Fibroblast of mammary gland (primary cell): ENCODE data around the gene MTMR11.
A peak's percentile ranks its signal among the peaks of the same experiment; 100 is the strongest.
"Not testable (repeated sequence)": the region's sequence is repeated elsewhere in the genome, so short reads cannot be mapped to it uniquely, and the experiment has no call there.

Source experiments
- DNase-seq: peaks from one replicate; pipeline ENCODE4 v3.0.0-alpha.2; 2010; ENCODE audit warnings: low read depth
- H3K4me3 ChIP-seq: 2 replicates; pipeline ENCODE4 v1.5.1; 2011; ENCODE audit warnings: low read depth, mild to moderate bottlenecking, low read length, moderate library complexity; ENCODE audit not compliant: control insufficient read depth
- CTCF ChIP-seq: conservative IDR thresholded peaks from 2 replicates; pipeline ENCODE4 v1.5.1; 2011; ENCODE audit warnings: low read depth, low read length, inconsistent platforms; ENCODE audit not compliant: control insufficient read depth, insufficient read depth

The MTMR11 gene

GRCh38 chr1:149967646-149968045 is 31.0 kb upstream of the MTMR11 start:
- DNase-seq: no peak
- H3K4me3 ChIP-seq: no peak overlapping the region
- TF ChIP-seq CTCF: no peak

- H3K4me3 ChIP-seq: no peak overlapping the region
- no peak for TF ChIP-seq CTCF
- DNase-seq: no peak
These were observed 30.4 kb upstream of the MTMR11 start for GRCh38 chr1:149967041-149967440.

GRCh38 chr1:149966405-149966804 is 29.7 kb upstream of the MTMR11 start:
- DNase-seq: no peak
- no peak for TF ChIP-seq CTCF
- no peak overlapping the region for H3K4me3 ChIP-seq

GRCh38 chr1:149965440-149965839 is 28.8 kb upstream of the MTMR11 start:
- DNase-seq: no peak
- H3K4me3 ChIP-seq: no peak overlapping the region
- TF ChIP-seq CTCF: no peak

GRCh38 chr1:149963358-149963757 is 26.7 kb upstream of the MTMR11 start:
- H3K4me3 ChIP-seq: no peak overlapping the region
- DNase-seq: no peak
- no peak for TF ChIP-seq CTCF

- no peak for TF ChIP-seq CTCF
- no peak for DNase-seq
- no peak overlapping the region for H3K4me3 ChIP-seq
These were observed 26.1 kb upstream of the MTMR11 start for GRCh38 chr1:149962736-149963135.

- no peak overlapping the region for H3K4me3 ChIP-seq
- peak; percentile 83 for DNase-seq
- TF ChIP-seq CTCF: peak; percentile 77
These were observed 25.5 kb upstream of the MTMR11 start for GRCh38 chr1:149962039-149962647.

- not testable (repeated sequence) for H3K4me3 ChIP-seq, DNase-seq
These were observed 20.9 kb upstream of the MTMR11 start for GRCh38 chr1:149957548-149957947.
